ENCODE measurements around the gene FYN.

Gene FYN

DNA sequence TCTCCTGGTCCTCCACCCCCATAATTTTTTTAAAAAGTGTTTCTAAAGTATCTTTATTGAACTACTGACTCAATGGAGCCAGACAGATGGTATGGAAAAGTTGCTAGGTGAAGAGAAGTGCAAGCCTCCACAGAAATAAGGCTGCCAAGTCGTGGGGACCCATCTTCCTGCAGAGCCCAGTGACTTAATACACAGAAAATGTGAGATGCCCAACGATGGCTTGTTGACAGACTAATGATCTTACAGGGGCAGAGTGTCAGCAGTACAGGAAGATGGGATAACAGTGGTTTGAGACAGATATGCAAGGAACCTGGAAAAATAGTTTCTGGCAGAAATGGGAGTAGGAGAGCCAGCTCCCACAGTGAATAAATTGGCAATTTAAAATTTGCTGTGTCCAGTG, 43.3 kb downstream of the FYN start:
- no peak for DNase-seq

GRCh38 chr6:111829581-111829980, 43.7 kb downstream of the FYN start:
- no peak for DNase-seq

DNA sequence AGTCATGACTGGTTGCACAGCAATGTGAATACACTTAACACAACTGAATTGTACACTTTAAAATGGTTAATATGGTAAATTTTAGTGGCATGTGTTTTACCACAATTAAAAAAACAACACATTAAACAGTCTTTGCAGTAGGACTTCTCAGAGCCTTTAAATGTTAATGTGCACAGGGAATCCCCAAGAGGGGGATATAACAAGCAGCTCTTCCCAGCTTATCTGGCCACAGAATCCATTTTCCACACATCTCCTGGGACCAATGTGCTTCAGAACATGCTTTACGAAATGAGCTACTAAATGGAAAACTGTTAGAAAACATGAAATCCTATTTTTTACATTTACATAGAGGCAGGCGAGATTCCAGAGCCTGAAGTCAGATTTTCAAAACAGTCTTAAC, 44.4 kb downstream of the FYN start:
- no peak for DNase-seq

DNA sequence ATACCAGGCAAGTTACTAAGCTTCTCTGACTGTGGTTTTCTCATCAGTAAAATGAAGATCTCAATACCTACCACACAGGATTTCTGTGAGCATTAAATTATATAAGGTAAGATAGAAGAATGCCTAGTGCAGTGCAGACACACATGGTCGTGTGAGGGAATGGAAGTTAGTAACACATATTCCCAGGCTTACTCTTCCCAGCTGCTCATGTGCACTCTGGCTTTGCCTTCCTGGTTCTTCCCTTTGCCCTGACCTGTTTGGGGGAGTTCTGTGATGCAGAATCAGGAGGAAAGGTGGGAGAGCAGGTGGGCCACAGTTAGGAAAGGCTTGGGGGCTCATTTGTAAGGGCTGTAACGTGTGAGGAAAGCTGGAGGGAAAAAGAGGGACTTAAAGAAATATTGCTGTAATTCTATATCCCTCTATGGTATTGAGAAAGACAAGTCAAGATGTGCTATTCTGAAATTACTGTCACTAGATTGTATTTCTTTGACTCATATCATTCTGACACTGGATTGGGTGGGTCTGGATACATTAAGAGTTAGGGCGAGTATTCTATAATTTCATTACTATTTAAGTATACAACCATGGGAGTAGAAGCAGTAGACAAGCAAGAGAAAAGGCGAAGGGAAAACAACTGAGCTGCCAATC, 47.7 kb downstream of the FYN start:
- no peak for DNase-seq

DNA sequence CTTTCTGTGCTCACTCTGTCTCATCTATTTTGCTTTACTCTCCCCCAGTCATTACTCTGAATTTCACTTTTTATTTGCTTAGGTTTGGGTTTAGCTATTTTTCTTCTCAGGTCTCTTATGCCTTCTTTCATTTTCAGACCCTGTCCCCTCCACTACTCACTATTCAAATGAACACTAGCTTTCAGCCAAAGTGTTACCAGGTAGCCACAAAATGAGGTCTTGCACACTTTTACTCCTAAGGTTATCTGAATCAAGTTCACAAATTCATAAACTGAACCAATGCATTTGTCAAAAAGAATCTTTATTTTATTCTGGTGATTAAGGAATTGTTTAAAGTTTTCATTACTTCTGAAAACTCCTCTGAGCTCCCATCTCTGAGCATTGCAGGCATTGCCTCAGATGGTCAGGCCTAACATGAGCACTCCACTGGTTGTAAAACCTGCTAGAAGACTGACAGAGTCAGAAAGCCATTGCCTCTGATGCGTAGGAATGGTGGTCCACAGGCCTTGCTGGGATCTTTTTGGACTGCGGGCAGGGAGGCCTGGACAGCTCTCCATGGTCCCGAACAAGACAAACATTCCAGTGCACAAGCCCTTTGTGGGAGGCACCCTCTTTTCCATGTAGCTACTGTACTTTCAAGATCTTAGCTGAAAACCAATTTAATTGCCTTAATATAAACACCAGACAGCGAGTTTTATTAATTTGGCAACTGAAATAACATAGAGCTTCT, 48.5 kb downstream of the FYN start:
- DNase-seq = no peak

GRCh38 chr6:111823831-111824607, 49.2 kb downstream of the FYN start:
- no peak for DNase-seq

- no peak for DNase-seq
Observed at GRCh38 chr6:111823012-111823411, 50.2 kb downstream of the FYN start.

DNA sequence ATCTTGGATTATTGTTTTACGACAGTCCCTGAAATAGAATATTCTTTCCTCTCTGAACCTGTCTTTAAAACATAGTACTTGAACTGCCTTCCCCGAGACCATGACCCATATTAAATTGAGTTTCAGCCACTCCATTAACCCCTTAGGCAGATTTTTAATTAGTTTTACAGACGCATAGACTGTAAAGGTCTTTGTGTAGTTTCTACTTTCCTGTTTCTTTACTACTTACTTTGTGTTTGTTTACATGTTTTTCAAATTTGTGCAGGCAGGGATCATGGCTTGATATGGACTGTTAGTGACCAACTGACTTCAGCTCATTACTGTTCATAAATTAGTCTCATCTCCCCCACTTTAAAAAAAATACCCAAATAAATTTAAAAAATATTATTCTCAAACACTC, 53.8 kb downstream of the FYN start:
- DNase-seq = no peak

- DNase-seq = no peak
Observed at GRCh38 chr6:111818539-111819226, 54.6 kb downstream of the FYN start.

- DNase-seq = no peak
Observed at GRCh38 chr6:111817451-111818120, 55.7 kb downstream of the FYN start.

- DNase-seq = no peak
Observed at GRCh38 chr6:111813677-111814310, 59.5 kb downstream of the FYN start.

DNA sequence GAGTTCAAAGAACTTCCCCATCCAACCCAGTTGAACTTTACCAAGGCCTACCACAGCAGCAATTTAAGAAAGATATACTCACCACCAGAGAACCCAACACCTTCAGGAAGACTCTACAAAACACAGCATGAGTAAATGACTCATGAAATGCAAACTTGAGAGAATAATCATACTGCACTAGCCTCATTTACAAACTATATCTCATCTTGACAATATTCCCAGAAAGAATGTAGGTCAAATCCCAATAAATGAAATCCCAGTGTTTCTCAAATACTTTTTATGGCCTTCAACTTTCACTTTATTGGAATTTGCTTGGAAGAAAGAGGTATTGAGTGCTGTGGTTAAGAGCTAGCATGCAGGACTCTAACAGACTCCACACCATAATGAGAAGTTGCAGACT, 60.0 kb downstream of the FYN start:
- no peak for DNase-seq

DNA sequence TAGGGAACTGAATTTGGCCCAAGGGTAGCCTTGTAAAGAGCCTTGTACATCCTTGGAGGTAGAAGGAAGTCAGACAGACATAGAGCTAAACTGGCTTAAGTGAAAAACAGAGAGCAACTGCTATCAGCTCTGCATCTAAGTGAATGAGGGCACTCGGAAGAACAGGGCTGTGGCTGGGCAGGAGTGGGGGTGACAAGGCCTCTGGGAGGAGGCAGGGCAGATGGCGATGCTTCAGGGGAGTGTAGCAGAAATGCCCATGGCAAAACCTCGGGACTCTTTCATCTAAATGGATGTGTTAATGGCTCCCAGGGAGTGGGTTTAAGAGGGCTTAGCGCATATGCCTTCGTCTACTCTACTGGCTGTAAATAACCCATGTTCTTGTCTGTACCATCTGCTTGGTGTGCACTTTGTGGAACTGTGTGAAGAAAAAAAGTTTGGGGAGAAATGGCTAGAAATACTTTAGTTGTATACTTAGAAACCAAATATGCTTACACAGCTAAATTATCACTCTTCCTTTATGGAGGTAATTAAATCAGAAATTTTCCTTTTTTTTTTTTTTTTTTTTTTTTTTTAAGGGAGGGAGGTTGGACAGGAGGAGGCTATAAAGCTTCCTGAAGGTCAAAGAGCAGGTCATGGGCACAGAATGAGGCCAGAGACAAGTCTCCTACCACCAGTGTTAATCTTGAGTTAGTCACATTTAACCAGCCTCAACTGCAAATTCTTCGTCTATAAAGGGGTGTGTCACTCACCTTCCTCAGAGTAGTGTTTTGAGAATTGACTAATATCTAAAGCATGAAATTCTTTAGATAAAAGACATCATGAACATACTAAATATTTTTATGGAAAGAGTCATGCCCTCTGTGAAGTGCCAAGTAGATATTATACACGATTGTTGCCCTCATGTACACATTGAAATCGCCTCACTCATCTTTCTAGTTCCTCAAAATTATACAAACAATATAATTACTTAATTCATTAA, 60.9 kb downstream of the FYN start:
- DNase-seq = no peak

DNA sequence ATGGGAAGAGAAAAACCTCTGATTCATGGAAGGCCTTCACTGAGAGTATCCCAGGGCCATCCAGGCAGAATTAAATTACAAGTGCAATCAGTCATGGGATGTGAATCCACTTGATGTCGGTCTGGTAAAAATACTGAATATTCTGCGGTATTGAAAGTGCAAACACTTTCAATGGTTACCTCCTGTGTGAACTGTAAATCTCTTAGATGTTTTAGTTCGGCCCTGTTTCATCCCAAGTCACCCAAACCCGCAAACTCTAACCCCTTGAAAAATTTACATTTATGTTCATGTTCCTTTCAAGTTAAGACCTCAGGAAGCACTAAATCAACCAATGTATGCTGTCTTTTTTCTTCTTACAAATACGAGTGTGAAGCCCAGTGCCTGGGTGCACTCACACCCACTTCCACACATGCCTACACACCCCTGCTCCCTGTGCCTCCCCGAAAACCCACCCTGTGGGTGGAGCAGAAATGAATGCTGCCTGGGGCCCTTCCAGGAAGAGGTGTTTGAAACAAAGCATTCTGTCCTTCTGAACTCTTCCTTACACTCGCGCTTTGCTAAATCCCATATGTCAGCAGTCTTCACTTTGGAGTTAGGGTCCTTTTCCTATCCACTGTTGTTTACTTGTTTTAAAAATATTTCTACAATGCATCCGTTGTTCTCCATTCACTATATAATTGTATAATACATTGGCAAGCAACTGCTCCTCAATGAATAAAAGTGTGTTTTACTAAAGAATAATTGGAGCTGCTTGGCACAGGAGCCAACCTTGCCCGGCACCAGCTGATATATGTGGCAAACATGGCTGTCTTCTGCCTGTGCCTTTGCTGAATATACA, 62.7 kb downstream of the FYN start:
- no peak for DNase-seq

DNA sequence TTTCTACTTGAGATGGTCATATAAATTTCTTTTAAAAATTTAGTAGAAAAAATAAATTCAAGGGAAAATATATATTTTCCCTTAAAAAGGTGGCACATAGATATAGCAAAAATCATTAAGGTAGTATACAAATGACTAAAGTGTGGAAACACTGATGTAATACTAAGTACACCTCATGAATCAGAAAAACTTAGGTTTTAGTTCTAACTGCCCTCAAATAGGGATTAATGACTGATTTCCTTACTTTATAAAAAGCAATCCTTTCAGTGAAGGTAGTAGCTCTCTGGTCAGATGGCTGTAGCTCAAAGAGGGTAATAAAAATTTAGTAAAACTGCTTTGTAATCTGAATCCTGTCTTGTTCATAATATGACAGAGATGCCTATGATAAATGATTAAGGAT, 63.5 kb downstream of the FYN start:
- no peak for DNase-seq

- DNase-seq = no peak
Observed at GRCh38 chr6:111809264-111809663, 64.0 kb downstream of the FYN start.

DNA sequence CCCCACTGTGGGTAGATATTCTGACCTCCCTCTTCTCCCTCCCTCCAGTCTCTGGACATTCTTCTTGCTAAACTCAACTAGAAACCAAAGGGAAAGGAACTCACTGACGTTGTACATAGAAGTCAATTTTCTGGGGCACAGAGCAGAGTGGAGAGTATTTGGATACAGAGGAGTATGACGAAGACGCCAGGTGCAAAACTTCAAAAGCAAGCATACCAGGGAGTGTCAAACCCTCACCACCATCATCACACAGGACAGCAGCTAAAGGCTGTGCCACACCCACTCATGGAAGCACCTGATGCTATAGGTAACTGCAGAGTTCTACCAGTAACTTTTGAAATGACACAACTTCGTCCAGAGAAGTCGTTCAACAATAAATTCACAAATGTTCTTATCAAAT, 64.8 kb downstream of the FYN start:
- no peak for DNase-seq

- DNase-seq = no peak
Observed at GRCh38 chr6:111806561-111807497, 66.4 kb downstream of the FYN start.

- no peak for DNase-seq
Observed at GRCh38 chr6:111806165-111806547, 67.1 kb downstream of the FYN start.

Measured in right hindlimb (tissue), 1 donor.